ENCODE data around the gene OR1F1.
"Not testable (repeated sequence)": the region's sequence is repeated elsewhere in the genome, so short reads cannot be mapped to it uniquely, and the experiment has no call there.

The OR1F1 gene

DNA sequence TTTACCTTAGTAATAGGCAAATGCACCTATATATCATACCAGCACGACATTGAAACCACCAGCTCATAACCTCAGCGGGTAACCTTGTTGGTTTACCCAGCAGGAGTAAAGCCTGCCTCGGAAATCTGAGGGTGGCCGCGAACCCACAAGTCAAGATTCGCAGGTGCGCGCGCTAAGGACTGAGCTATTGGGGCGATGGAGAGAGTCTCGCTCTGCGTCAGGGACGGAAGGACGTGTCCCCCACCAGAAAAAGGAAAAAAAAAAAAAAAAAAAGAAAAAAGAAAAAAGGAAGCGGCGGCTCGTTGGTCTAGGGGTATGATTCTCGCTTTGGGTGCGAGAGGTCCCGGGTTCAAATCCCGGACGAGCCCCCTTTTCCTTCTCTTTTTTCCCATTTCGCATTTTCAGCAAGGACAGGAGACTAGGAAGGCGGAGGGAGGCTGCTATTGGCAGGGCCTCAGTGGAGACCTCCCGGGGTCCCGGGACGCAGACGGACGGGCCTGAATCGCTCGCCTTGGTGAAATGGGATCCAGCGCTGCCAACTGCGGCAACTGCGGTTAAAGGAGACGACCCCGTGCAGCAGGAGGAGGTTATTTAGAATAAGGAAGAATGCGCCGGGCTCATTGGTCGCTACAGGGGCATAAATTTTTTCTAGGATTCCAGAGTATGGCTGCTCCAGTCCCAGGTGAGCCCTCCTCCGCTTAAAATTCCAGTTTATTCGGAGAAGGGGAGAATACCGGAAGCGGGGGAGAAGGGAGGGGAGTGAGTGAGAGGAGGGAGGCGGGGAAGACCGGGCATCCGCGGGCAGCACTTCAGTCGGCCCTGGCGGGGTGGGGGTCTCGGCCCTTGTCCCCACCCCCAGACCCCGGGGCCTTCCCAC lies at the start of gene OR1F1:
TSS of gene OR1F1 (plus strand) at position 407 of the 877 bp plus-strand sequence.
- no peak within 1 kb of the TSS for H3K27ac ChIP-seq (ENCODE audit: low read length)
- H3K27me3 ChIP-seq (ENCODE audit: control insufficient read depth in 1 of 2, insufficient read depth in 2 of 2, low read length in 2 of 2), result peaks cover 75 to 82% of the 10 kb centered on the region in 2 donors
- peaks cover 22% of the 10 kb centered on the region for H3K4me1 ChIP-seq (ENCODE audit: control insufficient read depth, insufficient read depth, low read length)
- no peaks in the 10 kb centered on the region for H3K36me3 ChIP-seq (ENCODE audit: control insufficient read depth in 2 of 2, insufficient read depth in 2 of 2, low read length in 2 of 2)
- peak within 1 kb of the TSS in 1 of 2 donors; percentile 15 for H3K4me3 ChIP-seq (ENCODE audit: low read length in 2 of 2)
- no peak within 1 kb of the TSS for H3K9ac ChIP-seq (ENCODE audit: low read length in 2 of 2)
- H3K9me3 ChIP-seq (ENCODE audit: control insufficient read depth in 2 of 2, low read length in 2 of 2), result no peaks in the 10 kb centered on the region

DNA sequence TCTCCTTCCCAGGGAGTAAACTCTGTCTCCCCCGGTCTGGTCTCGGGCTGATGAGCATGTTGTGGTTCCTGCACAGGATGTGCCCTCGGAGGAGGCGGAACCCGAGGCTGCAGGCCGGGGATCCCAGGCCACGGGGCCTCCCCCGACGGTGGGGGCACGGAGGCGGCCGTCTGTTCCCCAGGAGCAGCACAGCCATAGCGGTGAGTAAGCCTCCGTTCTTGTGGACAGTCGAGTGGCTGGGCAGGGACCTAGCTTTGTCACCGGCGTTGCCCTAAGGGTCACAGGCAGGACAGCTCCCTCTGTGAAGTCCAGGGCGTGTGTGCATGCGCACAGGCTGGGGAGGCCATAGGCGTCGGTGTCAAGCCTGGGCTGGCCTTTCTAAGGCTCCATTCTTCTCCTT lies 49.7 kb upstream of the OR1F1 start:
- Histone ChIP-seq H3K9ac (ENCODE audit: low read length in 2 of 2) (no peak overlapping the region), H3K27ac (ENCODE audit: low read length) (no peak overlapping the region), H3K4me3 (ENCODE audit: low read length in 2 of 2) (no peak overlapping the region), H3K27me3 (ENCODE audit: control insufficient read depth in 1 of 2, insufficient read depth in 2 of 2, low read length in 2 of 2) (no peaks in the 10 kb centered on the region), H3K9me3 (ENCODE audit: control insufficient read depth in 2 of 2, low read length in 2 of 2) (no peaks in the 10 kb centered on the region), H3K36me3 (ENCODE audit: control insufficient read depth in 2 of 2, insufficient read depth in 2 of 2, low read length in 2 of 2) (peaks cover 20 to 25% of the 10 kb centered on the region in 2 donors), H3K4me1 (ENCODE audit: control insufficient read depth, insufficient read depth, low read length) (peaks cover 18% of the 10 kb centered on the region)

DNA sequence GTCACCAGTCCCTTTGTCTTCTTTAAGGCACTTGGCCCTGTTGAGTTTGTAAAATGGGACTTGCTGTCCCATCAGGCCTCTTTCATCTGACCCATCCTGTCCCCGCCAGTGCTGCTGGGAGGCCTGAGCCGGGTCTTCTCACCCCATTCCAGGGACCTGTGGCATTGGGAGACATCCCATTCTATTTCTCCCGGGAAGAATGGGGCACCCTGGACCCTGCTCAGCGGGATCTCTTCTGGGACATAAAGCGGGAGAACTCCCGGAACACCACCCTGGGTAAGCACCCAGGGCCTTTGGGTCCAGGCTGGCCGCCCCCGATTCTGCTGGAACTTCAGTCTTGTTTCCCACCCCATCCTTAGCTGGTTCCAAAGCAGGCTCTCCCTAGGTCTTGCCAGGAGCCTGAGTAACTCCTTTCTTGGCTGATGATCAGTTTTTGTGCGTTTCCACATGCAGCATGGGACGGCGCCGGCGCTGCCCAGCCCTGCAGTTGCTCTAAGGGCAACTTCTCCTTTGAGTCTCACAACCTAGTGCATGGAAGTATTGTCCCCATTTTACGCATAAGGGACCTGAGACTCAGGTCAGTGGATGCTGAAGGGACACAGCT lies 49.1 kb upstream of the OR1F1 start:
- Histone ChIP-seq H3K9me3 (ENCODE audit: control insufficient read depth in 2 of 2, low read length in 2 of 2) (no peaks in the 10 kb centered on the region), H3K27ac (ENCODE audit: low read length) (no peak overlapping the region), H3K4me3 (ENCODE audit: low read length in 2 of 2) (no peak overlapping the region), H3K36me3 (ENCODE audit: control insufficient read depth in 2 of 2, insufficient read depth in 2 of 2, low read length in 2 of 2) (peaks cover 20 to 25% of the 10 kb centered on the region in 2 donors), H3K9ac (ENCODE audit: low read length in 2 of 2) (no peak overlapping the region), H3K4me1 (ENCODE audit: control insufficient read depth, insufficient read depth, low read length) (peaks cover 15% of the 10 kb centered on the region), H3K27me3 (ENCODE audit: control insufficient read depth in 1 of 2, insufficient read depth in 2 of 2, low read length in 2 of 2) (no peaks in the 10 kb centered on the region)

DNA sequence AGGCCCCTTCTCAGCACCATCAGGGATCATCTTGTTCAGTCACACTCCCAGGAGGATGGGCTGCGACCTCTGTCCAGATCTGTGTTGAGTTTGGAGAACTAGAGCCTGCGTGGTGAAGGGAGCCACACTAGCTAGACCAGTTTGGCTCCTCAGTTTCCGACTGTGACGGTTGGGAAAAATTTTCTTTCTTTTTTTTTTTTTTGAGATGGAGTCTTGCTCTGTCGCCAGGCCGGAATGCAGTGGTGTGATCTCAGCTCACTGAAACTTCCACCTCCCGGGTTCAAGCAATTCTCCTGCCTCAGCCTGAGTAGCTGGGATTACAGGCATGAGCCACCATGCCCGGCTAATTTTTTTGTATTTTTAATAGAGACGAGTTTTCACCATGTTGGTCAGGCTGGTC lies 48.4 kb upstream of the OR1F1 start:
- H3K9ac ChIP-seq (ENCODE audit: low read length in 2 of 2); H3K27ac ChIP-seq (ENCODE audit: low read length); H3K4me3 ChIP-seq (ENCODE audit: low read length in 2 of 2); H3K27me3 ChIP-seq (ENCODE audit: control insufficient read depth in 1 of 2, insufficient read depth in 2 of 2, low read length in 2 of 2); H3K9me3 ChIP-seq (ENCODE audit: control insufficient read depth in 2 of 2, low read length in 2 of 2): not testable (repeated sequence)
- Histone ChIP-seq H3K4me1 (ENCODE audit: control insufficient read depth, insufficient read depth, low read length) (peaks cover 12% of the 10 kb centered on the region), H3K36me3 (ENCODE audit: control insufficient read depth in 2 of 2, insufficient read depth in 2 of 2, low read length in 2 of 2) (peaks cover 20 to 25% of the 10 kb centered on the region in 2 donors)

DNA sequence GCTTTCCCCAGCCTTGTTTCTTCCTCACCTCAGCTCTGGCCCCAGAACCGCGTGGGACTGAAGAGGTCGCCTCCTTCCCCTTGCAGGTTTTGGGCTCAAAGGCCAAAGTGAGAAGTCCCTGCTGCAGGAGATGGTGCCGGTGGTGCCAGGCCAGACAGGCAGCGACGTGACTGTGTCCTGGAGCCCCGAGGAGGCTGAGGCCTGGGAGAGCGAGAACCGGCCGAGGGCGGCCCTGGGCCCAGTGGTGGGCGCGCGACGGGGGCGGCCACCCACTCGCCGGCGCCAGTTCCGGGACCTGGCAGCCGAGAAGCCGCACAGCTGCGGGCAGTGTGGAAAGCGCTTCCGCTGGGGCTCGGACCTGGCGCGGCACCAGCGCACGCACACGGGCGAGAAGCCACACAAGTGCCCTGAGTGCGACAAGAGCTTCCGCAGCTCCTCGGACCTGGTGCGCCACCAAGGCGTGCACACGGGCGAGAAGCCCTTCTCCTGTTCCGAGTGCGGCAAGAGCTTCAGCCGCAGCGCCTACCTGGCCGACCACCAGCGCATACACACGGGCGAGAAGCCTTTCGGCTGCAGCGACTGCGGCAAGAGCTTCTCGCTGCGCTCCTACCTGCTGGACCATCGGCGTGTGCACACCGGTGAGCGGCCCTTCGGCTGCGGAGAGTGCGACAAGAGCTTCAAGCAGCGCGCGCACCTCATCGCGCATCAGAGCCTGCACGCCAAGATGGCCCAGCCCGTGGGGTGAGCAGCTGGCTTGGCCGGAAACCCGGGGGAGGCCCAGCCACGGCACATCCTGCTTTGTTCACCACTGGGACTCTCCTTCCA lies 47.2 kb upstream of the OR1F1 start:
- no peak overlapping the region for H3K9ac ChIP-seq (ENCODE audit: low read length in 2 of 2)
- H3K4me1 ChIP-seq (ENCODE audit: control insufficient read depth, insufficient read depth, low read length), result peaks cover 9% of the 10 kb centered on the region
- peaks cover 20 to 25% of the 10 kb centered on the region in 2 donors for H3K36me3 ChIP-seq (ENCODE audit: control insufficient read depth in 2 of 2, insufficient read depth in 2 of 2, low read length in 2 of 2)
- H3K27ac ChIP-seq (ENCODE audit: low read length), result no peak overlapping the region
- no peaks in the 10 kb centered on the region for H3K27me3 ChIP-seq (ENCODE audit: control insufficient read depth in 1 of 2, insufficient read depth in 2 of 2, low read length in 2 of 2)
- no peak overlapping the region for H3K4me3 ChIP-seq (ENCODE audit: low read length in 2 of 2)
- no peaks in the 10 kb centered on the region for H3K9me3 ChIP-seq (ENCODE audit: control insufficient read depth in 2 of 2, low read length in 2 of 2)

DNA sequence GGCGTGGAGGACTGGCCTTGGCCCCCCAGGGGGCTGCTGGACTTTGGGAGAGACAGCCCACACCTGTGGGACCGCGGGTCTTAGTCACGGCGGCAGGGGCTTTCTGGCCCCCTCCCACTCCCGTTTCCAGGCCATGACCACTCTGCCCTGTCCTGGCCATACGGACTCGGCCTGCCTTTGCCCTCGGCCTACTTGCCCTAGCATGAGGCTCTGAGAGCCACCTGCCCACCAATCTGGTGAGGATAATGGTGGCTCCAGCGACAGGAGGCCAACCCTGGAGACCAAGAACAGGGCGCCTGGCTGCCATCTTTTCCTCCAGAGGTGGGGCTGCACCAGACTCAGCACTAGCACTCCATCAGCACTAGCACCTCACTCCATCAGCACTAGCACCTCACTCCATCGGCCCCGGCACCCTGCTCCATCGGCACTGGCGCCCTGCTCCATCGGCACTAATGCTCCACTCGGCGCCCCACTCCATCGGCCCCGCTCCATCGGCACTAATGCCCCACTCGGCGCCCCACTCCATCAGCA lies 46.2 kb upstream of the OR1F1 start:
- Histone ChIP-seq H3K9me3 (ENCODE audit: control insufficient read depth in 2 of 2, low read length in 2 of 2) (no peaks in the 10 kb centered on the region), H3K4me1 (ENCODE audit: control insufficient read depth, insufficient read depth, low read length) (peaks cover 4% of the 10 kb centered on the region), H3K27ac (ENCODE audit: low read length) (no peak overlapping the region), H3K4me3 (ENCODE audit: low read length in 2 of 2) (no peak overlapping the region), H3K36me3 (ENCODE audit: control insufficient read depth in 2 of 2, insufficient read depth in 2 of 2, low read length in 2 of 2) (peaks cover 20 to 25% of the 10 kb centered on the region in 2 donors), H3K27me3 (ENCODE audit: control insufficient read depth in 1 of 2, insufficient read depth in 2 of 2, low read length in 2 of 2) (no peaks in the 10 kb centered on the region), H3K9ac (ENCODE audit: low read length in 2 of 2) (no peak overlapping the region)

DNA sequence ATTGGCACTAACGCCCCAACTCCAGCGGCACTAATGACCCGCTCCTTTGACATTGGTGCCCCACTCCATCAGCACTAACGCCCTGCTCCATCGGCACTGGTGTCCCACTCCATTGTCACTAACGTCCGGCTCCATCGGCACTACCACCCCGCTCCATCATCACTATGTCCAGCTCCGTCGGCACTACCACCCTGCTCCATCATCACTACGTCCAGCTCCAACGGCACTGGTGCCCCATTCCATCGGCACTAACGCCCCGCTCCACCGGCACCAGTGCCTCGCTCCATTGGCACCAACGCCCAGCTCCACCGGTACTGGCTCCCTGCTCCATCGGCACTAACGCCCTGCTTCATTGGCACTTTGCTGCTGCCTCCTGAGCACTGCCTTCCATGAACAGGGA lies 45.7 kb upstream of the OR1F1 start:
- no peaks in the 10 kb centered on the region for H3K27me3 ChIP-seq (ENCODE audit: control insufficient read depth in 1 of 2, insufficient read depth in 2 of 2, low read length in 2 of 2)
- no peaks in the 10 kb centered on the region for H3K9me3 ChIP-seq (ENCODE audit: control insufficient read depth in 2 of 2, low read length in 2 of 2)
- no peak overlapping the region for H3K4me3 ChIP-seq (ENCODE audit: low read length in 2 of 2)
- no peak overlapping the region for H3K27ac ChIP-seq (ENCODE audit: low read length)
- H3K36me3 ChIP-seq (ENCODE audit: control insufficient read depth in 2 of 2, insufficient read depth in 2 of 2, low read length in 2 of 2), result peaks cover 20 to 25% of the 10 kb centered on the region in 2 donors
- no peak overlapping the region for H3K9ac ChIP-seq (ENCODE audit: low read length in 2 of 2)
- peaks cover 2% of the 10 kb centered on the region for H3K4me1 ChIP-seq (ENCODE audit: control insufficient read depth, insufficient read depth, low read length)

DNA sequence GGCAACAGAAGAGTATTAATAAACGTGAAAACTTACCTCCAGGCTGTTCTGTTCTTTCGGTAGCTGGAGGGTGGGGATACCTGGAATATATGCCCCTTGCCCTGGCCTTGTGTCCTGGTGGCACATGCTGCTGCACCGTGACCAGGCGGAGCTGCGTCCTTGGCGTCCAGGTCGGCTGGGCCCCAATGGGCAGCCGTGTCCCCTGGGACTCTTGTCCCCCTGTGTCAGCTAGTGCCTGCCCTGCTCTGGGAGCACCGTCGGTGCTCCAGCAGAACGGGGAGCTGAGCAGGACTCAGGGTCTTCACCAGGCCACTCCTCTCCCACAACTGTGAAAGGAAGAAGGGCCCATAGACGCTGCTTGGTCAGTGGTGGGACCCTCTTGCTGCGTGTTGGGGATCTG lies 45.2 kb upstream of the OR1F1 start:
- no peak overlapping the region for H3K27ac ChIP-seq (ENCODE audit: low read length)
- H3K27me3 ChIP-seq (ENCODE audit: control insufficient read depth in 1 of 2, insufficient read depth in 2 of 2, low read length in 2 of 2), result no peaks in the 10 kb centered on the region
- H3K4me1 ChIP-seq (ENCODE audit: control insufficient read depth, insufficient read depth, low read length), result no peaks in the 10 kb centered on the region
- no peaks in the 10 kb centered on the region for H3K9me3 ChIP-seq (ENCODE audit: control insufficient read depth in 2 of 2, low read length in 2 of 2)
- H3K36me3 ChIP-seq (ENCODE audit: control insufficient read depth in 2 of 2, insufficient read depth in 2 of 2, low read length in 2 of 2), result peaks cover 20 to 22% of the 10 kb centered on the region in 2 donors
- no peak overlapping the region for H3K9ac ChIP-seq (ENCODE audit: low read length in 2 of 2)
- H3K4me3 ChIP-seq (ENCODE audit: low read length in 2 of 2), result no peak overlapping the region

DNA sequence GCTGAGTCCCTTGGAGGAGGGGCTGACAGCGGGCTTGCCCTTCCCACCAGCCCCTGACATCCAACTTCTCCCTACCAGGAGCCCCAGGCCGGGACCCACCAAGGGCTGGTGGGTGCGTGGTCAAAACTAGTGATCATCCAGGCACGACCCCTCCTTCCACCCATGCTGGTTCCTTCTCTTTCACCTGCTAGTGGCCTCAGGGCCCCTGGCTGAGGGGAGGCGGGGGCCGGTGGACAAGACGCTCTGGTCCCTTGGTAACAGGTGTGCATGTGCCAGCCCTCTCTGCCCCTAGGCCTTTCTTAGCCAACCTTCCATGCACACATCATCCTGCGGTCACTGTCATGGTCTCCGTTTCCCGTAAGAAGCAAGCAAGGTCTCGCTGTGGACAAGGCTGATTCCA lies 44.8 kb upstream of the OR1F1 start:
- H3K9me3 ChIP-seq (ENCODE audit: control insufficient read depth in 2 of 2, low read length in 2 of 2), result no peaks in the 10 kb centered on the region
- no peaks in the 10 kb centered on the region for H3K4me1 ChIP-seq (ENCODE audit: control insufficient read depth, insufficient read depth, low read length)
- H3K27ac ChIP-seq (ENCODE audit: low read length), result no peak overlapping the region
- H3K27me3 ChIP-seq (ENCODE audit: control insufficient read depth in 1 of 2, insufficient read depth in 2 of 2, low read length in 2 of 2), result no peaks in the 10 kb centered on the region
- H3K36me3 ChIP-seq (ENCODE audit: control insufficient read depth in 2 of 2, insufficient read depth in 2 of 2, low read length in 2 of 2), result peaks cover 20% of the 10 kb centered on the region in 2 donors
- no peak overlapping the region for H3K4me3 ChIP-seq (ENCODE audit: low read length in 2 of 2)
- H3K9ac ChIP-seq (ENCODE audit: low read length in 2 of 2), result no peak overlapping the region

DNA sequence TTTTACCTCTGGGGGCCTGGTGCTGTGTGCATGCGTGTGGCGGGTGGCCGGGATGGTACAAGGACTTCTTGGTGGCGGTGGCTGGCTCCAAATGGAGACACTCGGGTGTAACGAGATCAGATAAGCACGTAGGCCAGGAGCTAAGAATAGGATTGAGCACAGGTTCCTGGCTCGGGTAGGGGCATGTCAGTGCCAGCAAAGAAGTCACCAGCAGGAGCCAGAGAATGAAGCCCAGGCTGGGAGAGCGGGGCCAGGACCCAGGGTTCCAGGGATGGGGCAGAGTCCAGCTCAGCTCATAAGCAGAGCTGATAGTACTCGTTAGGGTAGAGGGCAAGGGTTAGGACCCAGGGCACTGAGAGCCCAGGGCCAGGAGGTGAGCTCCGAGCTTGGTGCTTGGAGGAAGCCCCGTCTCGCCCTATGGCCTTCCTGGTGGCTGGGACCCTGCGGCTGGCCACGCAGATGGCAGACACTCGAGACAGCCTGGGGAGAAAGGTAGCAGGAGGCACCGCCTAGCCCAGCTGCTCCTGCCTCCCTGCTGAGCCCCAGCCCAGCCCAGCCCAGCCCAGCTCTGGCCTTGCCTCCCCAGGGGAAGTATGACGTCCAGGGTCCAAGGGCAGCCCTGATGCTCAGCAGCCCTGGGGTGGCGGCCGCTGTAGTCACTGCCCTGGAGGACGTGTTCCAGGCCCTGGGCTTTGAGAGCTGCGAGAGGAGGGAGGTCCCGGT lies 44.2 kb upstream of the OR1F1 start:
- Histone ChIP-seq H3K9ac (ENCODE audit: low read length in 2 of 2) (no peak overlapping the region), H3K4me3 (ENCODE audit: low read length in 2 of 2) (no peak overlapping the region), H3K27me3 (ENCODE audit: control insufficient read depth in 1 of 2, insufficient read depth in 2 of 2, low read length in 2 of 2) (no peaks in the 10 kb centered on the region), H3K36me3 (ENCODE audit: control insufficient read depth in 2 of 2, insufficient read depth in 2 of 2, low read length in 2 of 2) (peaks cover 15 to 20% of the 10 kb centered on the region in 2 donors), H3K4me1 (ENCODE audit: control insufficient read depth, insufficient read depth, low read length) (no peaks in the 10 kb centered on the region), H3K9me3 (ENCODE audit: control insufficient read depth in 2 of 2, low read length in 2 of 2) (no peaks in the 10 kb centered on the region), H3K27ac (ENCODE audit: low read length) (no peak overlapping the region)
